Fibroblast of the conjunctiva (primary cell): Measurements from ENCODE around the gene BPIFB1.

ENCODE experiments used
- DNase-seq: peaks from one replicate; pipeline ENCODE4 v3.0.0-alpha.2; 2010; ENCODE audit warnings: low read depth

The BPIFB1 gene

GRCh38 chr20:33282991-33283555 lies at the start of gene BPIFB1:
Gene BPIFB1, plus strand, starts transcription at chr20:33283214. Its CDS starts 2,860 bp downstream, at chr20:33286074.
- DNase-seq, result no peak

GRCh38 chr20:33234050-33234449 lies 49.0 kb upstream of the BPIFB1 start:
- DNase-seq, result no peak

GRCh38 chr20:33235696-33236095 lies 47.3 kb upstream of the BPIFB1 start, which contains the start of gene BPIFA1:
Gene BPIFA1, plus strand, starts transcription at chr20:33235996. Its CDS starts 1,716 bp downstream, at chr20:33237712.
- no peak for DNase-seq

GRCh38 chr20:33236351-33236750 lies 46.7 kb upstream of the BPIFB1 start:
- DNase-seq, result no peak

GRCh38 chr20:33237989-33238388 lies 45.0 kb upstream of the BPIFB1 start:
- no peak for DNase-seq

- DNase-seq, result no peak
Measured at GRCh38 chr20:33239418-33239817, 43.6 kb upstream of the BPIFB1 start.

- no peak for DNase-seq
Measured at GRCh38 chr20:33239979-33240736, 42.9 kb upstream of the BPIFB1 start.

GRCh38 chr20:33240923-33241322 lies 42.1 kb upstream of the BPIFB1 start:
- DNase-seq, result no peak

- no peak for DNase-seq
Measured at GRCh38 chr20:33242319-33243100, 40.5 kb upstream of the BPIFB1 start.

- no peak for DNase-seq
Measured at GRCh38 chr20:33246077-33246476, 36.9 kb upstream of the BPIFB1 start.

GRCh38 chr20:33249456-33249855 lies 33.6 kb upstream of the BPIFB1 start:
- no peak for DNase-seq

GRCh38 chr20:33250666-33251065 lies 32.3 kb upstream of the BPIFB1 start:
- DNase-seq, result no peak

GRCh38 chr20:33251496-33251895 lies 31.5 kb upstream of the BPIFB1 start:
- no peak for DNase-seq

GRCh38 chr20:33252460-33252859 lies 30.6 kb upstream of the BPIFB1 start:
- DNase-seq, result no peak

GRCh38 chr20:33255005-33255404 lies 28.0 kb upstream of the BPIFB1 start:
- DNase-seq, result no peak

GRCh38 chr20:33257237-33257636 lies 25.8 kb upstream of the BPIFB1 start:
- DNase-seq, result no peak

- DNase-seq, result no peak
Measured at GRCh38 chr20:33259371-33259770, 23.6 kb upstream of the BPIFB1 start.

GRCh38 chr20:33261465-33261864 lies 21.5 kb upstream of the BPIFB1 start:
- no peak for DNase-seq

- DNase-seq, result peak; percentile 23
Measured at GRCh38 chr20:33262658-33263065, 20.4 kb upstream of the BPIFB1 start.

GRCh38 chr20:33263784-33264183 lies 19.2 kb upstream of the BPIFB1 start:
- DNase-seq, result no peak

GRCh38 chr20:33267701-33268100 lies 15.3 kb upstream of the BPIFB1 start:
- no peak for DNase-seq

- DNase-seq, result no peak
Measured at GRCh38 chr20:33272155-33272873, 10.7 kb upstream of the BPIFB1 start.
